Smooth muscle cell of the coronary artery (primary cell): Measurements from ENCODE around the gene ACAA1. TPM values are rescaled to one million over a fixed set of nuclear protein-coding genes. Genes with fewer than 3 reads are reported as not detected.

Source experiments
- total RNA-seq: library from RNA; depleted of rRNA; stranded (reverse); fragments of >200 nt; gene quantifications from 2 replicates; pipeline ENCODE4 v1.2.3, GENCODE V29; 2014; ENCODE audit warnings: low replicate concordance

ACAA1 gene, protein sequence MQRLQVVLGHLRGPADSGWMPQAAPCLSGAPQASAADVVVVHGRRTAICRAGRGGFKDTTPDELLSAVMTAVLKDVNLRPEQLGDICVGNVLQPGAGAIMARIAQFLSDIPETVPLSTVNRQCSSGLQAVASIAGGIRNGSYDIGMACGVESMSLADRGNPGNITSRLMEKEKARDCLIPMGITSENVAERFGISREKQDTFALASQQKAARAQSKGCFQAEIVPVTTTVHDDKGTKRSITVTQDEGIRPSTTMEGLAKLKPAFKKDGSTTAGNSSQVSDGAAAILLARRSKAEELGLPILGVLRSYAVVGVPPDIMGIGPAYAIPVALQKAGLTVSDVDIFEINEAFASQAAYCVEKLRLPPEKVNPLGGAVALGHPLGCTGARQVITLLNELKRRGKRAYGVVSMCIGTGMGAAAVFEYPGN
- 54.2 and 69.0 TPM in 2 replicates for total RNA-seq

DNA sequence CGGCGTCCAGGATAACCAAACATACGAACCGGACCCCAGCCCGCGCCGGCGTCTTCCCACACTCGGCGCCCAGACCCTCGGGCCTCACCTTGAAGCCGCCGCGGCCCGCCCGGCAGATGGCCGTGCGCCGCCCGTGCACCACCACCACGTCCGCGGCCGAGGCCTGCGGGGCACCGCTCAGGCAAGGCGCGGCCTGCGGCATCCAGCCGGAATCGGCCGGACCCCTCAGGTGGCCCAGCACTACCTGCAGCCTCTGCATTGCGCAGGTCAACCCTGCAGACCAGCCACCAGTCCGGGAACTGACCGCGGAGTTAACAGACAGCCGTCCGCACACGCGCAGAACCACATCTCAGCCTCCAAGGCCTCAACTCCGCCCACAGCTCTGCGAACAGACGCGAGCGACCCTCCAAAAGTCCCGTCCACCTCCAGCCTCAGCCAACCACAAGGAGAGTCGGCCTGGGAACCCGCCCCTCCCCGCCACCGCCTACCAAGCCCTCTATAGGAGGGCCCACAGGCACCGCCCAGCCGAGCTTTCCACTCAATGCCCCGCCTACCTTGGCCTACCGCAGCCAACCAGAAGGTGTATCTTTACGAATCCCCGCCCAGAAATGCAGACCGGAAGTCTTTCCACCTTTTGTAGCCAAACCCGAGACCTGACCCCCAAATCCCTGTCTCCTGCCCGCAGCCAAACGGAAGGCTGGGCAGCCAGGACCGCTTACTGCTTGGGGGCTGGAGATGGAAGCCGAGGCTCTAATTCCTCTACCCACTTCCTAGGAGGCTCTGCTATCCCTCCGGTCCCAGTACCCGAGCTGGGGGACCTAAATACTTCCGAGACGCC, at the start of gene ACAA1:
Gene ACAA1 (minus strand): TSS at position 351 of the 838 bp plus-strand sequence. CDS start 92 bp downstream, at position 259.

DNA sequence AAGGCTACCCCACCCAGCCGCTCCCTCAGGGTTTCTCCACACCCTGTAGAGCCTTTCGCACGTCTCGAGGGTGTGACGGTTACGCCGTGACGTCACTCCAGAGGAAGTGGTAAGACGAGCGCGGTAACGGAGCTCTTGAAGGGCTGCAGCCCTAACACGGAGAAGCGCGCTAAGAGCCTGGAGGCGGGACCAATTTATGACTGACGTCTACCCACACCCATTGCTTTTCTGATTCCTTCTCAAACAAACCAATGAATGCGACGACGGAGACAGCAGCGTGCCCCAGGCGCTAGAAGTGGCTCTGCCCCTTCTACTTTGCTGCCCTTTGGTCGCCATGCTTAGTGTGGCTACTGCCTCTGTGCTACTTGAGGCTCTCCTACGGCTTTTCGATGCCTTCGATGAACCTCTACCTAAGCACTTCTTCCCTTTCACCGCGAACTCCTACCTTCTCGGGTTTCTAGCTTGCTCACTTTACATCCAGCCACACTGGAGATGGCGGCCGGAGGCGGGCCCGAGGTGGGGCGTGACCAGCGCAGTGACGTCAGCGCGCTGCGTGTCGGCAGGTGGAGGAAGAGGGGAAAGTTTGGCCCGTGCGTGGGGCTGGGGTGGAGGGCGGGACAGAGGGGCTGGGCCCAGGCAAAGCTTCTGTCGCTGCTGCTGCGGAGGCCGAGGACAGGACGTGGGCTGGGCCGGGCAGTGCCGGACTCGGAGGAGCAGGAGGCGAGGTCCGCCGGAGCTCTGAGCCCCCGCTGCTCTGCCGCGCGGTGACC, 28.2 kb upstream of the ACAA1 start, which contains the start of gene OXSR1:
Gene OXSR1 (plus strand): TSS at position 586 of the 770 bp plus-strand sequence. CDS start 340 bp downstream, outside the sequence.

DNA sequence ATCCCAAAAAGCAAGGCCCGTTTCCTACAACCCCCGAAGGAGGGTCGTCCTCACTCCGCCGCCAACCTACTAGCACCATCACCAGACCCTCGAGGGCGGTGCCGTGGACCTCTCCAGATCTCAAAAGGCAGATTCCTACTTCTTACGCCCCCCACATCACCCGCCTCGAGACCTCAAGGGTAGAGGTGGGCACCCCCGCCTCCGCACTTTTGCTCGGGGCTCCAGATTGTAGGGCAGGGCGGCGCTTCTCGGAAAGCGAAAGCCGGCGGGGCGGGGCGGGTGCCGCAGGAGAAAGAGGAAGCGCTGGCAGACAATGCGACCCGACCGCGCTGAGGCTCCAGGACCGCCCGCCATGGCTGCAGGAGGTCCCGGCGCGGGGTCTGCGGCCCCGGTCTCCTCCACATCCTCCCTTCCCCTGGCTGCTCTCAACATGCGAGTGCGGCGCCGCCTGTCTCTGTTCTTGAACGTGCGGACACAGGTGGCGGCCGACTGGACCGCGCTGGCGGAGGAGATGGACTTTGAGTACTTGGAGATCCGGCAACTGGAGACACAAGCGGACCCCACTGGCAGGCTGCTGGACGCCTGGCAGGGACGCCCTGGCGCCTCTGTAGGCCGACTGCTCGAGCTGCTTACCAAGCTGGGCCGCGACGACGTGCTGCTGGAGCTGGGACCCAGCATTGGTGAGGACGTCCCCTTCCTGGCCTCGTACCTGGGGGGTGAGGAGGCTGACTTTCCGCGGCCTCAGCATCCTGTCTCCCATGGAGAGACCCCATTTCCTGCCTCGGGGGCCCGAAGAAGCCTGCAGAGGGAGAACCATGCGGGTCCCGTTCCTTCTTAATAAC, 1.6 kb upstream of the ACAA1 start, which contains the start of gene MYD88:
Gene MYD88 (plus strand): TSS at position 313 of the 842 bp plus-strand sequence. CDS start 40 bp downstream, at position 353.

Other genes starting within 250 kb of the ACAA1 start
- 5.6 and 8.9 TPM in 2 replicates for gene VILL, start 146.3 kb downstream of the ACAA1 start, total RNA-seq
- 38.8 and 39.2 TPM in 2 replicates for gene PLCD1, start 107.5 kb downstream of the ACAA1 start, total RNA-seq
- under 0.01 TPM in 2 replicates for gene DLEC1, start 97.9 kb downstream of the ACAA1 start, total RNA-seq
- 8.8 and 11.7 TPM in 2 replicates for gene MYD88, start 1.5 kb upstream of the ACAA1 start, total RNA-seq
- 24.5 and 30.6 TPM in 2 replicates for gene OXSR1, start 28.4 kb upstream of the ACAA1 start, total RNA-seq
- 0.15 and 0.94 TPM in 2 replicates for gene SLC22A13, start 128.7 kb upstream of the ACAA1 start, total RNA-seq
- gene SLC22A14, start 145.2 kb upstream of the ACAA1 start, total RNA-seq: 0.23 and 0.70 TPM in 2 replicates
- gene XYLB, start 209.7 kb upstream of the ACAA1 start, total RNA-seq: 2.3 and 10.2 TPM in 2 replicates